Measurements from ENCODE around the gene PCYOX1L.
A peak's percentile ranks its signal among the peaks of the same experiment; 100 is the strongest.

Gene PCYOX1L

DNA sequence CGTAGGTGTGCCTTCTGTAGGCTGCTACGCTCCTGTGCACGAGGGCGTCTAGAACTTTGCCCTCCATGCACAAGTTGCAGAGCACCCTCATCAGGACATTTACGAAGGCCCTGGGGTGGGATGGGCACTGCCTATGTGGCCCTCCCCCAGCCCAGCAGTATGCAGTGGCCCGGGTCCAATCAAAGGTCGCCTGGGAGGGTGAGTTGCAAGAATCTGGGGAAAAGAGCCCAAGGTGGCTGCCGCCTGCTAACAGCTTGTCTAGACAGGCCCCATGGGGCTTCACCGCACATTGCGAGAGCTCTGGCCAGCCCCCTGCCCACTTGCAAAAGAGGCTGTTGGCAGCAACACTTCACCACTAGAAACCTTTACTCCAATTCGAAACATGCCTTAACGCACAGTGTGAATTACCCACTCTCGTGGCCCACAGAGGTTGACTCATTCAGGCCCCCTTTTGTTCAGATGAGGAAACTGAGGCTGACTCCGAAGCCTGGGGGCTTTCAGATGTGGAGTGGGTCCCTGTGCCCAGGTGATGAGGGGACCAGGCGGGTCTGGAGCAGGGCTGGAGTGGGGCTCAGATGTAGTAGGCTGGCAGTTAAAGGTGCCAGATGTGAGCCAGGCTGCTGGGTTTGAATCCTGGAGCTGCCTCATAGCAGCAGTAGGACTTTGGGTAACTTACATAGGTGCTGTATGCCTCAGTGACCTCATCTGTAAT, 53.0 kb downstream of the PCYOX1L start:
- Histone ChIP-seq H3K4me3 (ENCODE audit: severe bottlenecking) (no peak overlapping the region), H3K4me1 (ENCODE audit: insufficient read depth, poor library complexity, severe bottlenecking) (no peaks in the 10 kb centered on the region), H3K36me3 (ENCODE audit: low read depth) (no peaks in the 10 kb centered on the region), H3K9me3 (ENCODE audit: severe bottlenecking) (no peaks in the 10 kb centered on the region), H3K27me3 (ENCODE audit: insufficient read depth, poor library complexity, severe bottlenecking) (no peaks in the 10 kb centered on the region), H3K27ac (ENCODE audit: poor library complexity, severe bottlenecking) (no peak overlapping the region)
- ATAC-seq (ENCODE audit: low read depth) (0 out of 3 replicates have a peak, but pooled peaks have one; percentile 11), DNase-seq (ENCODE audit: low spot score) (no peak)
- TF ChIP-seq CTCF (IDR thresholded peaks at IDR 0.05; ENCODE audit: poor library complexity, severe bottlenecking) = no peak

GRCh38 chr5:149411738-149412519, 54.1 kb downstream of the PCYOX1L start:
- DNase-seq (ENCODE audit: low spot score) (no peak), ATAC-seq (ENCODE audit: low read depth) (no peak)
- H3K9me3 ChIP-seq (ENCODE audit: severe bottlenecking) = no peaks in the 10 kb centered on the region
- H3K27ac ChIP-seq (ENCODE audit: poor library complexity, severe bottlenecking) = no peak overlapping the region
- no peak overlapping the region for H3K4me3 ChIP-seq (ENCODE audit: severe bottlenecking)
- TF ChIP-seq CTCF (IDR thresholded peaks at IDR 0.05; ENCODE audit: poor library complexity, severe bottlenecking) = no peak
- no peaks in the 10 kb centered on the region for H3K27me3 ChIP-seq (ENCODE audit: insufficient read depth, poor library complexity, severe bottlenecking)
- no peaks in the 10 kb centered on the region for H3K36me3 ChIP-seq (ENCODE audit: low read depth)
- H3K4me1 ChIP-seq (ENCODE audit: insufficient read depth, poor library complexity, severe bottlenecking) = no peaks in the 10 kb centered on the region

DNA sequence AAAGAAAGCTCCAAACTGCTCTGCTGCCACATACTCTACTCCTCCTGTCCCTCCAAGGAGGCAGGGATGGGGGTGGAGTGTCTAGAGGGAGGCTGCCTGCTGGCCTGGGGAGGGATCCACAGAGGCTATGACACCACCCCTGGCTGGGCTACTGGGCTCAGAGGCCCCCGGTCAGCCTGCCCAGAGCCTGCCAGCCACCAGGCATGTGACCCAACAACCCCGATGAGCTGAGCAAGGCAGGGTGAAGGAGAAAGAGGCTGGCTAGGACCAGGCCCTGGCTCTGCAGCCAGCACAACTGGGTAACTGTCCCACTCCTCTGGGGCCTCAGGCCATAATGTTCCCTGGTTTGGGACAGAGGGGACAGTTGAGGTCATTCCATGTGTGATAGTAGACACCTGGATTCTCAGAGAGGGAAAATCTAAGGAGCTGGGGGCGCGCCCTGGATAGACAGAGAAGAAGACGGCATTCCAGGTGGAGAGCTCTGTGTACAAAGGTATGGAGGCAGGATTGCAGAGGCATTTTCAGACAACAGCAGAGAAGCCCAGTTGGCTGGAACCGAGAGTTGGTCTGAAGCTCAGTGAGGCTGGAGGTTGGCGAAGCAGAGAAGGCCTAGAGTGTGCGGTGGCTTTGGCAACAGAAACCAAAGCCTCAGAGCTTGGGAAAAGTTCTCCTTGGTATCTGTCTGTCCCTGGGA, 55.1 kb downstream of the PCYOX1L start:
- no peaks in the 10 kb centered on the region for H3K9me3 ChIP-seq (ENCODE audit: severe bottlenecking)
- no peaks in the 10 kb centered on the region for H3K36me3 ChIP-seq (ENCODE audit: low read depth)
- no peak overlapping the region for H3K27ac ChIP-seq (ENCODE audit: poor library complexity, severe bottlenecking)
- no peak for DNase-seq (ENCODE audit: low spot score)
- TF ChIP-seq CTCF (IDR thresholded peaks at IDR 0.05; ENCODE audit: poor library complexity, severe bottlenecking) = no peak
- no peak for ATAC-seq (ENCODE audit: low read depth)
- H3K27me3 ChIP-seq (ENCODE audit: insufficient read depth, poor library complexity, severe bottlenecking) = no peaks in the 10 kb centered on the region
- no peak overlapping the region for H3K4me3 ChIP-seq (ENCODE audit: severe bottlenecking)
- H3K4me1 ChIP-seq (ENCODE audit: insufficient read depth, poor library complexity, severe bottlenecking) = no peaks in the 10 kb centered on the region

DNA sequence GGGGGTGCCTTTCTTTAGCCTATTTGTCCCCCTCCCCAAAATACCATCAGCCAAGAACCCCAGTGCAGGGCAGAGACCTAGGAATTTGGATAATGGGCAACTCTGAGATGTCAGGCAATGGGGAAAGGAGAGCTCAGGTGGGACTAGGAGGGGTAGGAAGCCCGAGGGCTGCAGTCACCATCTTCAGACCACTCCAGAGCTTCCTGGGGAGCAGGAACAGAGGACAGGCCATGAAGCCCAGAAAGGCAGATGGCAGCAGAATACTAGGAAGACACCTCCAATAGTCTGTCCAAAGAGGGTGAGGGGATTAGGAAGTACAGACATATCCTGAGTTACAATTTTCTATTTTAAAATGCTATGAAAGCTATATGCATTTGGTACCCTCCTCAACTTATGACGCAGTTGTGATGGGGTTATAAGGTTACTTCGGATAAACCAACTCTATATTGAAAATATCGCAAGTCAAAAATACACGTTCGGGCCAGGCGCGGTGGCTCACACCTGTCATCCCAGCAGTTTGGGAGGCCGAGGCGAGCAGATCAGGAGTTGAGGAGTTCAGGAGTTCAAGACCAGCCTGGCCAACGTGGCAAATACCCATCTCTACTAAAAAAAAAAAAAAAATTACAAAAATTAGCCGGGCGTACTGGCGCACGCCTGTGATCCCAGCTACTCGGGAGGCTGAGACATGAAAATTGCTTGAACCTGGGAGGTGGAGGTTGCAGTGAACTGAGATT, 55.8 kb downstream of the PCYOX1L start:
- Histone ChIP-seq H3K36me3 (ENCODE audit: low read depth) (no peaks in the 10 kb centered on the region), H3K9me3 (ENCODE audit: severe bottlenecking) (no peaks in the 10 kb centered on the region), H3K27me3 (ENCODE audit: insufficient read depth, poor library complexity, severe bottlenecking) (no peaks in the 10 kb centered on the region), H3K4me1 (ENCODE audit: insufficient read depth, poor library complexity, severe bottlenecking) (no peaks in the 10 kb centered on the region), H3K4me3 (ENCODE audit: severe bottlenecking) (no peak overlapping the region), H3K27ac (ENCODE audit: poor library complexity, severe bottlenecking) (no peak overlapping the region)
- no peak for ATAC-seq (ENCODE audit: low read depth)
- no peak for DNase-seq (ENCODE audit: low spot score)
- TF ChIP-seq CTCF (IDR thresholded peaks at IDR 0.05; ENCODE audit: poor library complexity, severe bottlenecking) = no peak
